ENCODE data around the gene SLC4A4. TPM values are rescaled to one million over a fixed set of nuclear protein-coding genes. Genes with fewer than 3 reads are reported as not detected.

The SLC4A4 gene
- total RNA-seq, 1 donor from 2014 or later, result 28.5 TPM

- no peak overlapping the region for H3K4me3 ChIP-seq
- no peaks in the 10 kb centered on the region for H3K9me3 ChIP-seq
- TF ChIP-seq CTCF (IDR thresholded peaks at IDR 0.05), result no peak
- no peaks in the 10 kb centered on the region for H3K4me1 ChIP-seq
- no peak for ATAC-seq
- intact Hi-C loops (cut with DNase I), result no loop called here
- no peak overlapping the region for H3K27ac ChIP-seq
- no peaks in the 10 kb centered on the region for H3K36me3 ChIP-seq
- H3K27me3 ChIP-seq, result no peaks in the 10 kb centered on the region
- DNase-seq, result no peak
Measured at GRCh38 chr4:71595576-71596108, 256.8 kb downstream of the SLC4A4 start.

- no peak for DNase-seq
- Histone ChIP-seq H3K36me3 (no peaks in the 10 kb centered on the region), H3K27ac (no peak overlapping the region), H3K4me3 (no peak overlapping the region), H3K9me3 (no peaks in the 10 kb centered on the region), H3K4me1 (no peaks in the 10 kb centered on the region), H3K27me3 (no peaks in the 10 kb centered on the region)
- TF ChIP-seq CTCF (IDR thresholded peaks at IDR 0.05), result no peak
- no peak for ATAC-seq
- intact Hi-C loops (cut with DNase I), result no loop called here
Measured at GRCh38 chr4:71599578-71599977, 260.8 kb downstream of the SLC4A4 start.

GRCh38 chr4:71602289-71602900, 263.6 kb downstream of the SLC4A4 start:
- H3K4me1 ChIP-seq, result no peaks in the 10 kb centered on the region
- ATAC-seq (no peak), DNase-seq (no peak)
- intact Hi-C loops (cut with DNase I), result no loop called here
- H3K27me3 ChIP-seq, result no peaks in the 10 kb centered on the region
- no peaks in the 10 kb centered on the region for H3K9me3 ChIP-seq
- H3K36me3 ChIP-seq, result no peaks in the 10 kb centered on the region
- H3K4me3 ChIP-seq, result no peak overlapping the region
- TF ChIP-seq CTCF (IDR thresholded peaks at IDR 0.05), result no peak
- H3K27ac ChIP-seq, result no peak overlapping the region

GRCh38 chr4:71604785-71605184, 266.0 kb downstream of the SLC4A4 start:
- intact Hi-C loops (cut with DNase I), result no loop called here
- DNase-seq (no peak), ATAC-seq (no peak)

GRCh38 chr4:71607109-71607508, 268.3 kb downstream of the SLC4A4 start:
- H3K27ac ChIP-seq, result no peak overlapping the region
- no peaks in the 10 kb centered on the region for H3K27me3 ChIP-seq
- intact Hi-C loops (cut with DNase I), result no loop called here
- DNase-seq (no peak), ATAC-seq (no peak)
- H3K9me3 ChIP-seq, result no peaks in the 10 kb centered on the region
- TF ChIP-seq CTCF (IDR thresholded peaks at IDR 0.05), result no peak
- no peaks in the 10 kb centered on the region for H3K36me3 ChIP-seq
- H3K4me3 ChIP-seq, result no peak overlapping the region
- no peaks in the 10 kb centered on the region for H3K4me1 ChIP-seq

More at GRCh38 chr4:71604785-71605184, 266.0 kb downstream of the SLC4A4 start:
- H3K9me3 ChIP-seq, result no peaks in the 10 kb centered on the region
- no peak overlapping the region for H3K4me3 ChIP-seq
- TF ChIP-seq CTCF (IDR thresholded peaks at IDR 0.05), result no peak
- no peaks in the 10 kb centered on the region for H3K4me1 ChIP-seq
- H3K27ac ChIP-seq, result no peak overlapping the region
- H3K36me3 ChIP-seq, result no peaks in the 10 kb centered on the region
- no peaks in the 10 kb centered on the region for H3K27me3 ChIP-seq
